GM19351 (cell line): ENCODE data around the gene ERRFI1.
"Not testable (repeated sequence)": the region's sequence is repeated elsewhere in the genome, so short reads cannot be mapped to it uniquely, and the experiment has no call there.

Experiments used
- ATAC-seq: cut with Tn5 transposase; IDR thresholded peaks from one replicate; pipeline ENCODE4 v1.9.1; 2021; ENCODE audit warnings: mild to moderate bottlenecking, moderate library complexity; ENCODE audit not compliant: unreplicated experiment

The ERRFI1 gene

GRCh38 chr1:7975212-7975865 lies 50.8 kb downstream of the ERRFI1 start:
- no peak for ATAC-seq

- ATAC-seq, result no peak
These were observed 53.0 kb downstream of the ERRFI1 start for GRCh38 chr1:7973086-7973485.

GRCh38 chr1:7972285-7972684 lies 53.8 kb downstream of the ERRFI1 start:
- no peak for ATAC-seq

- no peak for ATAC-seq
These were observed 55.1 kb downstream of the ERRFI1 start for GRCh38 chr1:7971024-7971423.

- no peak for ATAC-seq
These were observed 55.9 kb downstream of the ERRFI1 start for GRCh38 chr1:7970246-7970645.

GRCh38 chr1:7967651-7968050 lies 58.5 kb downstream of the ERRFI1 start:
- ATAC-seq, result no peak

- ATAC-seq, result no peak
These were observed 58.9 kb downstream of the ERRFI1 start for GRCh38 chr1:7967196-7967595.

- no peak for ATAC-seq
These were observed 61.6 kb downstream of the ERRFI1 start for GRCh38 chr1:7964476-7964875.

- ATAC-seq, result not testable (repeated sequence)
These were observed 62.3 kb downstream of the ERRFI1 start for GRCh38 chr1:7963841-7964240.

- not testable (repeated sequence) for ATAC-seq
These were observed 62.8 kb downstream of the ERRFI1 start for GRCh38 chr1:7963378-7963730.

GRCh38 chr1:7962636-7963377 lies 63.3 kb downstream of the ERRFI1 start:
- no peak for ATAC-seq

- no peak for ATAC-seq
These were observed 64.1 kb downstream of the ERRFI1 start for GRCh38 chr1:7962014-7962335.
